Testis (tissue), 2 donors: ENCODE results near the gene ZNF821.

ENCODE experiments used
- POLR2A ChIP-seq: fragments of 450-650 bp; IDR thresholded peaks from one replicate; pipeline ENCODE4 v1.6.1; 2017; ENCODE audit warnings: antibody characterized with exemption, mild to moderate bottlenecking, moderate library complexity
- TF ChIP-seq, protein P1 (sequence below), 3 experiments: fragments of 450-650 bp in 2 of 3; fragments of 200-600 bp in 1 of 3; sonication (generic) in 1 of 3; IDR thresholded peaks; one replicate each; pipeline ENCODE4 v1.5.1; 2016 to 2019; ENCODE audit warnings: antibody characterized with exemption in 3 of 3, mild to moderate bottlenecking in 2 of 3, moderate library complexity in 1 of 3

DNA sequence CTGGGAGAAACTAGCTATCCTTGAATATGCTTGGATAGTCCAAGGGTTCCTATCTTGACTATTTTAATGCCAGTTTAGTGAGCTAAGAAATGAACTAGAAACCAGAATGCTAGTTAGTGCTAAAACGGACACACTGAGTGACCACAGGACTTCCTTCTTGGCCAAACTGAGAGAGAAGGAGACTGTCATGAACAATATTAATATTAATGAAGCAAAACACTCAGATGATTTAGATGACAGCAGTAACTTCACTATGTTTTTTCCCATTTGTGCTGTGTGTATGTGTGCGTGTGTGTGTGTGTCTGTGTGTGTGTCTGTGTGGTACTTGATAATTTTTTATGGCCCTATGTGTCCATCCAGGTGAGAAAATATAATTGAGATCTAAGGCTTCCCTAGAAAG is 40.4 kb downstream of the ZNF821 start:
- TF ChIP-seq, protein P1, sequence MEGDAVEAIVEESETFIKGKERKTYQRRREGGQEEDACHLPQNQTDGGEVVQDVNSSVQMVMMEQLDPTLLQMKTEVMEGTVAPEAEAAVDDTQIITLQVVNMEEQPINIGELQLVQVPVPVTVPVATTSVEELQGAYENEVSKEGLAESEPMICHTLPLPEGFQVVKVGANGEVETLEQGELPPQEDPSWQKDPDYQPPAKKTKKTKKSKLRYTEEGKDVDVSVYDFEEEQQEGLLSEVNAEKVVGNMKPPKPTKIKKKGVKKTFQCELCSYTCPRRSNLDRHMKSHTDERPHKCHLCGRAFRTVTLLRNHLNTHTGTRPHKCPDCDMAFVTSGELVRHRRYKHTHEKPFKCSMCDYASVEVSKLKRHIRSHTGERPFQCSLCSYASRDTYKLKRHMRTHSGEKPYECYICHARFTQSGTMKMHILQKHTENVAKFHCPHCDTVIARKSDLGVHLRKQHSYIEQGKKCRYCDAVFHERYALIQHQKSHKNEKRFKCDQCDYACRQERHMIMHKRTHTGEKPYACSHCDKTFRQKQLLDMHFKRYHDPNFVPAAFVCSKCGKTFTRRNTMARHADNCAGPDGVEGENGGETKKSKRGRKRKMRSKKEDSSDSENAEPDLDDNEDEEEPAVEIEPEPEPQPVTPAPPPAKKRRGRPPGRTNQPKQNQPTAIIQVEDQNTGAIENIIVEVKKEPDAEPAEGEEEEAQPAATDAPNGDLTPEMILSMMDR (IDR thresholded peaks at IDR 0.05), result no peak
- TF ChIP-seq POLR2A, result no peak
